K562 (cell line): ENCODE measurements around the gene U2SURP. TPM values are rescaled to one million over a fixed set of nuclear protein-coding genes. Genes with fewer than 3 reads are reported as not detected.

Experiments
- ASH1L ChIP-seq: fragments of 450-650 bp; IDR thresholded peaks from 2 replicates; pipeline ENCODE4 v1.6.1; 2018; ENCODE audit warnings: borderline replicate concordance, mild to moderate bottlenecking, low read depth; ENCODE audit not compliant: partially characterized antibody
- CBX2 ChIP-seq: fragments of 200-600 bp; sonication (generic); IDR thresholded peaks from one replicate; pipeline ENCODE4 v1.6.1; 2012; ENCODE audit warnings: mild to moderate bottlenecking, low read length, inconsistent platforms; ENCODE audit not compliant: insufficient read depth, poor library complexity, severe bottlenecking
- CREM ChIP-seq: IDR thresholded peaks from 2 replicates; pipeline ENCODE4 v1.6.1; 2014; ENCODE audit warnings: antibody characterized with exemption, low read depth
- E4F1 ChIP-seq: fragments of 250-450 bp; sonication (Bioruptor Pico); IDR thresholded peaks from 2 replicates; pipeline ENCODE4 v1.5.0; 2021; ENCODE audit warnings: mild to moderate bottlenecking, borderline replicate concordance
- ETV6 ChIP-seq, 3 experiments: fragments of 150-350 bp in 1 of 3; sonication (generic) in 1 of 3; formaldehyde crosslinking in 1 of 3; IDR thresholded peaks; 2 replicates each; pipeline versions ENCODE4 v1.6.1 to v1.8.0; 2014 to 2022; ENCODE audit warnings: borderline replicate concordance in 2 of 3, low read depth in 2 of 3, antibody characterized with exemption in 1 of 3, low read length in 1 of 3, mild to moderate bottlenecking in 1 of 3, missing genetic modification reagents in 1 of 3
- FUS ChIP-seq: fragments of 200-400 bp; formaldehyde crosslinking; optimal IDR thresholded peaks from 2 replicates; pipeline ENCODE3; 2017; ENCODE audit warnings: low read depth, low read length
- ILK ChIP-seq: fragments of 450-650 bp; IDR thresholded peaks from 2 replicates; pipeline ENCODE4 v1.6.1; 2016; ENCODE audit warnings: missing genetic modification characterization, low read depth, mild to moderate bottlenecking, missing compliant biosample characterization, moderate library complexity, borderline replicate concordance
- IRF2 ChIP-seq: sonication (generic); formaldehyde crosslinking; IDR thresholded peaks from 2 replicates; pipeline ENCODE4 v1.8.1; 2022; ENCODE audit warnings: mild to moderate bottlenecking, missing genetic modification reagents
- KLF1 ChIP-seq: fragments of 450-650 bp; IDR thresholded peaks from 2 replicates; pipeline ENCODE4 v1.6.1; 2016; ENCODE audit warnings: missing genetic modification characterization, missing compliant biosample characterization
- MTA1 ChIP-seq: fragments of 450-650 bp; IDR thresholded peaks from 2 replicates; pipeline ENCODE4 v1.6.1; 2017; ENCODE audit warnings: borderline replicate concordance
- NFATC3 ChIP-seq: fragments of 450-650 bp; IDR thresholded peaks from 2 replicates; pipeline ENCODE4 v1.6.1; 2017; ENCODE audit warnings: mild to moderate bottlenecking
- NFE2 ChIP-seq: IDR thresholded peaks from 2 replicates; pipeline ENCODE4 v1.6.1; 2014; ENCODE audit warnings: antibody characterized with exemption, low read depth
- PCBP1 ChIP-seq: fragments of 200-400 bp; formaldehyde crosslinking; IDR thresholded peaks from 2 replicates; pipeline ENCODE4 v1.6.1; 2018; ENCODE audit warnings: mild to moderate bottlenecking, low read depth, low read length; ENCODE audit not compliant: poor library complexity, severe bottlenecking
- PYGO2 ChIP-seq: fragments of 450-650 bp; IDR thresholded peaks from 2 replicates; pipeline ENCODE4 v1.6.1; 2016; ENCODE audit warnings: mild to moderate bottlenecking, missing genetic modification characterization, moderate library complexity, missing compliant biosample characterization
- SMAD4 ChIP-seq: fragments of 250-450 bp; sonication (Bioruptor Pico); conservative IDR thresholded peaks from 2 replicates; pipeline ENCODE4 v1.8.0; 2021; ENCODE audit warnings: inconsistent platforms, mild to moderate bottlenecking, moderate library complexity
- TAL1 ChIP-seq: fragments of 450-650 bp; IDR thresholded peaks from 2 replicates; pipeline ENCODE4 v1.6.1; 2016; ENCODE audit warnings: mild to moderate bottlenecking
- ZBTB11 ChIP-seq, 3 experiments: fragments of 200-800 bp in 1 of 3; fragments of 250-450 bp in 1 of 3; fragments of 450-650 bp in 1 of 3; sonication (Bioruptor Pico) in 1 of 3; sonication (Bioruptor generic) in 1 of 3; formaldehyde crosslinking in 1 of 3; IDR thresholded peaks; 2 replicates each; pipeline versions ENCODE4 v1.6.1 to v1.8.0; 2016 to 2022; ENCODE audit warnings: mild to moderate bottlenecking in 2 of 3, missing genetic modification characterization in 2 of 3, missing compliant biosample characterization in 1 of 3, moderate library complexity in 1 of 3
- ZC3H8 ChIP-seq: fragments of 450-650 bp; IDR thresholded peaks from 2 replicates; pipeline ENCODE4 v1.6.1; 2017
- ZKSCAN1 ChIP-seq: fragments of 150-350 bp; IDR thresholded peaks from 2 replicates; pipeline ENCODE4 v1.6.1; 2016; ENCODE audit warnings: low read depth, low read length
- ZKSCAN8 ChIP-seq: fragments of 200-800 bp; sonication (Bioruptor generic); IDR thresholded peaks from 2 replicates; pipeline ENCODE4 v1.6.1; 2016; ENCODE audit warnings: missing genetic modification characterization, missing compliant biosample characterization
- ZNF133 ChIP-seq: fragments of 250-450 bp; sonication (Bioruptor Pico); IDR thresholded peaks from 2 replicates; pipeline ENCODE4 v1.4.0; 2020; ENCODE audit warnings: mild to moderate bottlenecking
- ZNF384 ChIP-seq: IDR thresholded peaks from 2 replicates; pipeline ENCODE4 v1.6.1; 2012; ENCODE audit warnings: low read depth, low read length, improper control_type of control experiment
- ZNF584 ChIP-seq: fragments of 200-800 bp; sonication (Bioruptor generic); IDR thresholded peaks from 2 replicates; pipeline ENCODE4 v1.6.1; 2016; ENCODE audit warnings: low read depth, mild to moderate bottlenecking, missing genetic modification characterization, missing compliant biosample characterization
- ZNF644 ChIP-seq: fragments of 200-800 bp; sonication (Bioruptor generic); IDR thresholded peaks from 2 replicates; pipeline ENCODE4 v1.6.1; 2016; ENCODE audit warnings: low read depth, missing genetic modification characterization, missing compliant biosample characterization
- polyA plus RNA-seq, 8 experiments: library from polyadenylated mRNA; depleted of rRNA in 4 of 8; stranded (reverse) in 5 of 8; unstranded in 3 of 8; fragments of >200 nt; fragmentation: Nextera tagmentation in 2 of 8; fragmentation: Illumina TruSeq in 1 of 8; extraction: Ambion mirVana in 2 of 8; extraction: Trizol in 1 of 8; gene quantifications; 2 replicates each; pipeline versions ENCODE4 v1.2.1 to v1.2.3, GENCODE V29; 2011 to 2014; ENCODE audit warnings: inconsistent platforms in 1 of 8, missing spikeins in 1 of 8
- total RNA-seq, 7 experiments: library from RNA; depleted of rRNA in 6 of 7; stranded (reverse); fragments of >200 nt in 6 of 7; fragmentation: Illumina TruSeq in 2 of 7; extraction: Trizol in 2 of 7; gene quantifications; 2 replicates each; pipeline versions ENCODE4 v1.2.1 to v1.2.3, GENCODE V29; 2011 to 2021; ENCODE audit warnings: low replicate concordance in 1 of 7

U2SURP gene
- total and polyA plus RNA-seq, 9 of the 15 experiments (the other 6 are each of a cell fraction or from before 2014, with no cell fraction given) = 128 to 322 (median 191) TPM

- TF ChIP-seq ZNF384 (no peak), ZKSCAN8 (no peak), FUS (no peak), ILK (tag) (no peak), ZNF584 (CRISPR knock-in tag) (no peak), ASH1L (peak; percentile 30), KLF1 (tag) (no peak), IRF2 (CRISPR knock-in tag) (no peak), PCBP1 (no peak), ZNF133 (no peak), CREM (no peak), NFATC3 (no peak), PYGO2 (tag) (no peak), MTA1 (no peak), E4F1 (no peak), ZNF644 (tag) (no peak), TAL1 (peak; percentile 67), SMAD4 (CRISPR knock-in tag) (0 out of 2 replicates have a peak, but pooled peaks have one; percentile 35), ZC3H8 (no peak), NFE2 (peak; percentile 23; the same call in 1 of the 2 replicates), CBX2 (no peak), ETV6 (IDR thresholded peaks at IDR 0.05; ENCODE audit: borderline replicate concordance in 1 of 2, low read depth in 2 of 2, low read length in 1 of 2) (no peak), ETV6 (CRISPR knock-in tag; IDR thresholded peaks at IDR 0.05; ENCODE audit: borderline replicate concordance) (no peak), ZKSCAN1 (no peak), ZBTB11 (CRISPR knock-in tag; IDR thresholded peaks at IDR 0.05) (no peak)
Measured at GRCh38 chr3:143092191-143092590, 90.8 kb downstream of the U2SURP start (continued).
